LoVo (cell line): Measurements from ENCODE around the gene C14orf180.
A peak's percentile ranks its signal among the peaks of the same experiment; 100 is the strongest.

Experiments
- DNase-seq: peaks from one replicate; pipeline ENCODE4 v3.0.0-alpha.2; 2016; ENCODE audit warnings: low spot score

C14orf180 gene

GRCh38 chr14:104579507-104579906 is at the start of gene C14orf180:
Gene C14orf180 (plus strand): TSS chr14:104579764. CDS start chr14:104586431, 6,667 bp downstream.
- DNase-seq = no peak

GRCh38 chr14:104530646-104531045 is 48.9 kb upstream of the C14orf180 start:
- no peak for DNase-seq

GRCh38 chr14:104531421-104532190 is 48.0 kb upstream of the C14orf180 start:
- no peak for DNase-seq

GRCh38 chr14:104532191-104532555 is 47.4 kb upstream of the C14orf180 start:
- no peak for DNase-seq

GRCh38 chr14:104534036-104534435 is 45.5 kb upstream of the C14orf180 start:
- DNase-seq = no peak

- DNase-seq = peak; percentile 46
These were observed 42.5 kb upstream of the C14orf180 start for GRCh38 chr14:104536942-104537612.

- no peak for DNase-seq
These were observed 42.0 kb upstream of the C14orf180 start for GRCh38 chr14:104537613-104537988.

GRCh38 chr14:104541905-104542465 is 37.6 kb upstream of the C14orf180 start:
- DNase-seq = no peak

- DNase-seq = no peak
These were observed 36.4 kb upstream of the C14orf180 start for GRCh38 chr14:104542871-104543830.

GRCh38 chr14:104544362-104544961 is 35.1 kb upstream of the C14orf180 start:
- no peak for DNase-seq

GRCh38 chr14:104545151-104545941 is 34.2 kb upstream of the C14orf180 start:
- DNase-seq = no peak

- DNase-seq = no peak
These were observed 33.5 kb upstream of the C14orf180 start for GRCh38 chr14:104545942-104546501.

GRCh38 chr14:104546591-104547309 is 32.8 kb upstream of the C14orf180 start:
- no peak for DNase-seq

GRCh38 chr14:104547310-104547997 is 32.1 kb upstream of the C14orf180 start:
- DNase-seq = no peak

GRCh38 chr14:104547998-104548700 is 31.4 kb upstream of the C14orf180 start:
- DNase-seq = no peak

GRCh38 chr14:104548802-104549535 is 30.6 kb upstream of the C14orf180 start:
- no peak for DNase-seq

- DNase-seq = no peak
These were observed 29.8 kb upstream of the C14orf180 start for GRCh38 chr14:104549536-104550339.
